GM10248 (cell line): ENCODE data around the gene SCMH1.
"Not testable (repeated sequence)": the region's sequence is repeated elsewhere in the genome, so short reads cannot be mapped to it uniquely, and the experiment has no call there.

Experiments
- CTCF ChIA-PET: fragments of 300-600 bp; sonication (Branson Sonifier 250); formaldehyde crosslinking; extraction: SDS; loops from one replicate; lab custom pipeline; 2021; ENCODE audit warnings: antibody characterized with exemption; lab: Yijun Ruan, JAX
- POLR2A ChIA-PET: fragments of 350-650 bp; sonication (Branson Sonifier 250); formaldehyde crosslinking; extraction: SDS; loops from one replicate; lab custom pipeline; 2020; ENCODE audit warnings: antibody characterized with exemption; lab: Yijun Ruan, JAX
- DNase-seq: peaks from one replicate; pipeline ENCODE4 v3.0.0; 2012; ENCODE audit errors: extremely low spot score
- CTCF ChIP-seq: IDR thresholded peaks from 2 replicates; pipeline ENCODE4 v1.5.1; 2012; ENCODE audit warnings: mild to moderate bottlenecking, low read depth; ENCODE audit errors: extremely low read depth, missing control alignments, control extremely low read depth

Gene SCMH1

GRCh38 chr1:41135196-41135947 is 106.7 kb downstream of the SCMH1 start:
- no peak for TF ChIP-seq CTCF
- ChIA-PET CTCF (interaction anchor here (1.1 to 1.3 kb wide), 2 partner anchors 12 to 13 kb away, joined by 3 to 4 read pairs; no protein-coding TSS in a partner anchor), POLR2A (no interaction called here)
- no peak for DNase-seq

- POLR2A ChIA-PET, DNase-seq: not testable (repeated sequence)
- CTCF ChIA-PET = interaction anchor here (1.1 to 1.3 kb wide), 2 partner anchors 11 to 14 kb away, joined by 3 to 4 read pairs; no protein-coding TSS in a partner anchor
These were observed 107.8 kb downstream of the SCMH1 start for GRCh38 chr1:41134325-41134724.

- ChIA-PET CTCF (interaction anchor here (1.0 to 2.0 kb wide), 5 partner anchors 9 to 29 kb away, joined by 3 to 8 read pairs (median 4); no protein-coding TSS in a partner anchor), POLR2A (no interaction called here)
- peak; percentile 23 for TF ChIP-seq CTCF
- DNase-seq = peak; percentile 14
These were observed 119.1 kb downstream of the SCMH1 start for GRCh38 chr1:41122851-41123518.

- no peak for TF ChIP-seq CTCF
- POLR2A ChIA-PET = no interaction called here
- CTCF ChIA-PET = interaction anchor here (1.4 to 1.7 kb wide), 2 partner anchors 12 to 30 kb away, joined by 3 to 8 read pairs; no protein-coding TSS in a partner anchor
- DNase-seq = no peak
These were observed 120.0 kb downstream of the SCMH1 start for GRCh38 chr1:41122148-41122547.

- CTCF ChIA-PET = interaction anchor here (1.6 kb wide), 1 partner anchor 10 kb away, joined by 3 read pairs; no protein-coding TSS in a partner anchor
- POLR2A ChIA-PET = no interaction called here
- no peak for DNase-seq
- TF ChIP-seq CTCF = no peak
These were observed 123.5 kb downstream of the SCMH1 start for GRCh38 chr1:41118645-41119044.

GRCh38 chr1:41117241-41117640 is 124.9 kb downstream of the SCMH1 start:
- POLR2A ChIA-PET, DNase-seq: not testable (repeated sequence)
- CTCF ChIA-PET = interaction anchor here (1.1 to 1.6 kb wide), 2 partner anchors 11 to 16 kb away, joined by 4 to 5 read pairs; no protein-coding TSS in a partner anchor

GRCh38 chr1:41110736-41111135 is 131.4 kb downstream of the SCMH1 start:
- no peak for TF ChIP-seq CTCF
- POLR2A ChIA-PET = no interaction called here
- no peak for DNase-seq
- CTCF ChIA-PET = interaction anchor here (2.3 kb wide), 1 partner anchor 12 kb away, joined by 8 read pairs; no protein-coding TSS in a partner anchor
